AG09319 (cell line): Measurements from ENCODE around the gene CCDC88C.

ENCODE experiments used
- DNase-seq: peaks from one replicate; pipeline ENCODE4 v3.0.0-alpha.2; 2010; ENCODE audit warnings: low read depth; ENCODE audit errors: extremely low read depth
- TF ChIP-seq, protein P1 (sequence below): IDR thresholded peaks from 2 replicates; pipeline ENCODE4 v1.5.1; 2011; ENCODE audit warnings: low read depth, mild to moderate bottlenecking, inconsistent platforms, low read length, moderate library complexity

The CCDC88C gene

DNA sequence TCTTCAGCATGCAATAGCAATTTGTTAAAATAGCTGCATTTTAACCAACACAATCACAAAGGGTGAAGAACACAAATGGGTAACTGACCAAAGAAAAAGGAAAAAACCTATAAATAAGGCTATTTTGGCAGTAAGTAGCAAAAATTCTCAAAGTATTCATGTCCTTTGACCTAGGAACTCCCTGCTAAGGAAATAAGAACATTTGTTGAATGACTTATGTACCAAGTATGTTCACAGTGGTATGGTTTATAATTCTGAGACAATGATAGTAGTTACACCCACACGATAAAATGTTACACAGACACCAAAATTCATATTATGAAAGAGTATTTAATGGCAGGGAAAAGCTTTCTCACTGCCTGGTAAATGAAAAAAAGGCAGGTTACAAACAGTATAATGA, 16.9 kb downstream of the CCDC88C start:
- TF ChIP-seq, protein P1, sequence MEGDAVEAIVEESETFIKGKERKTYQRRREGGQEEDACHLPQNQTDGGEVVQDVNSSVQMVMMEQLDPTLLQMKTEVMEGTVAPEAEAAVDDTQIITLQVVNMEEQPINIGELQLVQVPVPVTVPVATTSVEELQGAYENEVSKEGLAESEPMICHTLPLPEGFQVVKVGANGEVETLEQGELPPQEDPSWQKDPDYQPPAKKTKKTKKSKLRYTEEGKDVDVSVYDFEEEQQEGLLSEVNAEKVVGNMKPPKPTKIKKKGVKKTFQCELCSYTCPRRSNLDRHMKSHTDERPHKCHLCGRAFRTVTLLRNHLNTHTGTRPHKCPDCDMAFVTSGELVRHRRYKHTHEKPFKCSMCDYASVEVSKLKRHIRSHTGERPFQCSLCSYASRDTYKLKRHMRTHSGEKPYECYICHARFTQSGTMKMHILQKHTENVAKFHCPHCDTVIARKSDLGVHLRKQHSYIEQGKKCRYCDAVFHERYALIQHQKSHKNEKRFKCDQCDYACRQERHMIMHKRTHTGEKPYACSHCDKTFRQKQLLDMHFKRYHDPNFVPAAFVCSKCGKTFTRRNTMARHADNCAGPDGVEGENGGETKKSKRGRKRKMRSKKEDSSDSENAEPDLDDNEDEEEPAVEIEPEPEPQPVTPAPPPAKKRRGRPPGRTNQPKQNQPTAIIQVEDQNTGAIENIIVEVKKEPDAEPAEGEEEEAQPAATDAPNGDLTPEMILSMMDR, result no peak
- no peak for DNase-seq

DNA sequence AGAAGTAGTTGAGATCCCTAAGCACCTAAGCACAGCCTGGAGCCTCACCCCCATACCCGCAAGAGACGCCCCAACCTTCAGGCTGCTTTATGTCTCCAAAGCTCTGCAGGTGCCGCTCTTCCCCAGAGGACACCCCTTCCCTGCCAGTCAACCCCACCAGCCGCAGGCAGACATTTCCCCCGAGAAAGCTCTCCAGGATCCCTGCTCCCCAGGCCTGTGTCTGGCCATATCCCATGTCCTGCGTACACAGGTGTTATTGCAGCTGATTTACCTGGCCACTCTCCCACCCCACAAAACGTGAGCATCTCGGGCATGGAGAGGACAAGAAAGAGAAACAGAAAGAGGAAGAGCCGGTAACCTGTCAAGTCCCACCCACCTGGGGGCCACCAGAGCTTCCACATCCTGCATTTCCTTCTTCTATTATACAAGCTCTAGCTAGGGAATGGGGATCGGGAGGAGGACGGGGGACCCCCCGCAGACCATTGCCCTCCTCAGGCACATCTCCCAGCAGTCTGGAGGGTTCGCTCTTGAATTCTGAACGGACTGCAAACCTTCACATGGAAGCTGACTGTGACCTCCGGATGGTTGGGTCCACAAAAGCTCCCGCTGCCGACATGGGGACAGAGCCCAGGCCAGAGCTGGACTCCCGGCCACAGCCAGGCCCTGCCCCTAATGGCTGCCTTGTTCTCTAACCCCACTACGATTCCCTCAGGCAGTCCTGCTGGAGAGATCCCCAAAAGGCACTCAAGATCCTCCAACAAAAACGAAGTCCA, 17.6 kb downstream of the CCDC88C start:
- DNase-seq, result no peak

DNA sequence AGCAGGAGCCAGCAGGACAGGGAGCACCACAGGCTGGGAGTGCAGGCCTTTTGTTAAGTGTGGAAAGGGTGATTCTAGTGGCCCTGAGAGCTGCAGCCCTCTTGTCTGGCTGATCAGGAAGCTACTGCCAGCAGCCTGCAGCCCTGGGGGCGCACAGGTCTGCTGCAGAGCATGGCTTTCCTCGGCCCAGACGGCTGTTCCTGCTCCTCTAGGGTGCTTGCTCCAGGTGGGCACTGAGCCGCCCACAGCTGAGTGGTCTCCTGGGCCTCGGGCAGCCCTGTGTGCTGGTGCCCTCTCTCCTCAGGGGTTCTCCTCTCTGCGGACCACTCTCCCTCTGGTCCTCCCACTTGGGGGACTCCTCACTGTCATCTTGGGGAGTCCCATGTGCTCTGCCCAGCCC, 18.9 kb downstream of the CCDC88C start:
- TF ChIP-seq, protein P1, result no peak

More for the DNA sequence above, 17.6 kb downstream of the CCDC88C start:
- TF ChIP-seq, protein P1, result no peak

DNA sequence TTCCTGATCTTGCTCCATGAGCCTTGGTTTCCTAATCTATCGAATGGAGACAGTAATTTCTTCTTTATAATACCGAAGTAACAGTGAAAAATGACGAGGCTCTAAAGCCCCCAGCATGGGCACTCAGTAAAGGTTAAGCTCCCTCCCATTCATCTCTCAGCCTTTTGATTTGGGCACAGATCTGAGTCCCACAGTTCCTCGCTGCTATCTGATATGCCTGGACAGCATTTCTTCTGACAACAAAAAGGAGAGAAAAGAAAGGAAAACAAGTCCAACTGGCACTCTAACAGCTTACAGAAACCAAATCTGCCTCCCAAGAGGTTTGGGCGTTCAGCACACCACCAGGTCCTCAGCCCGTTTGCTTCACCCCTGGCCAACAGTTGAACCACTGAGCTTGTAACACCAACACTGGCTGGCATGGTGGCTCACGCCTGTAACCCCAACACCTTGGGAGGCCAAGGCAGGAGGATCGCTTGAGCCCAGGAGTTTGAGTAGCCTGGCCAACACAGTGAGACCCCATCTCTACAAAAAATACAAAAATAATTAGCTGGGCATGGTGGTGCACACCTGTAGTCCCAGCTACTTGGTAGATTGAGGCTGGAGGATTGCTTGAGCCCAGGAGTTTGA, 19.5 kb downstream of the CCDC88C start:
- DNase-seq, result no peak
- TF ChIP-seq, protein P1, result no peak

More for the DNA sequence above, 18.9 kb downstream of the CCDC88C start:
- no peak for DNase-seq

DNA sequence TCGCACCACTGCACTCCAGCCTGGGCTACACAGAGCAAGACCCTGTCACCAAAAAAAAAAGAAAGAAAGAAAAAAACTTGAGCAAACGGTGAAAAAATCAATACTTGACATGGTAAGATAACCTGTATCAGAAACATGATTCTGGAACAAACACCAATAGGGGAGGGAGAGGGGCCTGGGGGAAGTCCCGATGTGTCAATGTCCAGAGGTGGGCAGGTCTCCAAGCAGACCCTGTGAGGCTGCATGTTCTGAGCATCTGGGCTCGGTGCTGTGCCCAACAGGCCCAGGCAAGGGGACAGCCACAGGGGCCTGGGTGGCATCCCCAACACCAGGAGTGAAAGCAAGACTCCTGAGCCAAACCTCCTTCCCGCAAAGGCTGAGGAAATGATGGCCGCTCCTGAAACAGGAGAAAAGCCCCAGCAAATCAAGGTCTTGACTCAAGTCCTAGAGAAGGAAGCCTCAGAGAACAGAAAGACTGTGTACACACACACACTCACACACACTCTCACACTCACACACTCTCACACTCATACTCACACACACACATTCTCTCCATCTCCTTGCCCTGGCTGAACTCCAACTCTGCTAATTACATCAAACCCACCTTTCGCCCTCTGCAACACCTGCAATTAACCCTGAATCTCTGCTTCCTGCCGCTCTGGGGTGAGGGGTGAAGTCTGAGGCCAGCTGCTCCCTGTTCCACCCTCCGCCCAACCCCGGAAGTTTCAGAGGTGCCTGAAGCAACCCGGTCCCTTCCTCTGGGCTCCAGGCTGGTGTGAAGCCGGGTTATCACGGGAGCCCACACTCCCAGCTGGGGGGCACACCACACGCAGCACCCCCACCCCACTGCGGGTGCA, 20.4 kb downstream of the CCDC88C start:
- TF ChIP-seq, protein P1, result no peak
- no peak for DNase-seq

DNA sequence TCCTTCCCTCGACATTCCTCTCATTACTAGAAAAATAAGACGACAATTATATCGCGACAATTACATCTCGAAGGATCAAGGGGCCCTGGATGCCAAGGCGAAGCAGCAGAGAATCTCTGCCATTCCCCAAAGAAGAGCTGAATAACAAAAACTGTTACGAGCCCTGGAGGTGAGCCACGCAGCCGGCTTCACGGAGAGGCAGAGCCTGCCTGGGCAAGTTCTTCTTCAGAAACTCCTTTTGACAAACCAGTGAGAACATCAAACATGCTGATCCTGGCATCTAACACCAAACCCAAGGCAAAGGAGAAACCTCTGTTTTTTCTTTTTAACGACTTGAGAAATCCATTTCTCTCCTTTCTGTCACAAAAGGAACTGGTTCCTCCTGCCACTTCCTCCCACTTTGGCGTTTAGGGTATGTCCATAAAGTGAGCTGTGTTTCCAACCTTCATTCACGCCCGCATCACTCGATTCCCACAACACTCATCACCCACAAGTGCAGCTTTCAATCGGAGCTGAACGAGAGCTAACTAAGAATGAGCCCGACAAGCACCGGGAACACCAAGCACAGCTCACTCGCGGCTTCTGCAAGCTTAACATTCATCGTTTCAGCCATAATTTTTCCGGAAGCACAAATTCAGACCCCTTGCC, 21.5 kb downstream of the CCDC88C start:
- DNase-seq, result no peak
- TF ChIP-seq, protein P1, result no peak
